NCI-H345 treated with DMSO at 0.1 percent for 48 hours (cell line): ENCODE measurements around the gene SHISA2.

Experiments
- DNase-seq: peaks from one replicate; lab custom pipeline; 2025; ENCODE audit not compliant: unreplicated experiment; lab: John Stamatoyannopoulos, UW

The SHISA2 gene

DNA sequence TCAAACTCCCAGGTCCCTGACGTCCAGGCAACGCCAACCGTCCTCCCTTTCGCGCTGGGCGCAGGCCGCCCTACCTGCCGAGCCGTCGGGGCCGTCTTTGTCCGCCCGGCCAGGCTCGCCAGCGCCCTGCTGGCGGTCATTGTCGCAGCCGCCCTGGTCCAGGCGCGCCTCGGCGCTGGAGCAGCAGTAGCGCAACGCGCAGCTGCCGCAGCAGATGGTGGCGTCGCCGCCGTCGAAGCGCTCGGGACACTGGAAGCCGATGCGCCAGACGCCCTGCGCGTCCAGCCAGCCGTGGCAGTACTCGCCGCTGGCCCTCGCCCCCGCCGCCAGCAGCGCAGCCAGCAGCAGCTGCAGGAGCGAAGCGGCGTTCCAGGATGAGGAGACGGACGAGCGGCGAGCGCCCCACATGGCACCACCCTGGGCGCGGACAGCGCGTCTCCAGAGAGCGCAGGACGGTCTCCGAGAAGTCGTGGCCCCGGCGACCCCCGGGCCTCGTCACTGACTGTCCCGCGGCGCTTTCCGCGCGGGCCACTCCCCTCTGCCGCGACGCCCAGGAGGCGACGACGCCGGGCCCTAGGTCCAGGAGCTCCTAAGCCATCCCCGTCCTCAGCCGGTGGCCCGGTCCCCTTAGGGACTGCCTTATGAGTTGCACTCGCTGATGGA is 1.1 kb downstream of the SHISA2 start:
- peak; percentile 5 for DNase-seq

GRCh38 chr13:26048741-26049140 is 3.1 kb downstream of the SHISA2 start:
- no peak for DNase-seq

DNA sequence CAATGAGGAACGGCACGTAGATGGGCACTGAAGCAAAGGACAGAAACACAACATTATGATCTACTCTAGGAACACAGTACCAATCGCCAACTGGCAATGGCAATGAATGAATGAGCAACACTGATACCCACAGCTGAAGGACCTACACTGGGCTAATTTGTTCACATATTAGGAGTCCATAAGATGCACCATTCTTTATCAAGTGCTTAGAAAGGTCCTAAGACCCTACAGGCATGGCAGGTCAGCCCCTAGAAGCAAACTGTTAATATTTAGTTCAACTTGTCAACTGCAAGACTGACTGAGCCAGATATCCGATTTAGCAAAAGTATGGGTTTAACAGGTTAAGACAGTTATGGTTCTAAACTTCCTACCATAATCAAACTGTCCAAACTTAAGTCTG is 4.8 kb downstream of the SHISA2 start:
- no peak for DNase-seq

GRCh38 chr13:26046639-26047038 is 5.2 kb downstream of the SHISA2 start:
- no peak for DNase-seq

GRCh38 chr13:26045142-26045541 is 6.7 kb downstream of the SHISA2 start:
- no peak for DNase-seq

DNA sequence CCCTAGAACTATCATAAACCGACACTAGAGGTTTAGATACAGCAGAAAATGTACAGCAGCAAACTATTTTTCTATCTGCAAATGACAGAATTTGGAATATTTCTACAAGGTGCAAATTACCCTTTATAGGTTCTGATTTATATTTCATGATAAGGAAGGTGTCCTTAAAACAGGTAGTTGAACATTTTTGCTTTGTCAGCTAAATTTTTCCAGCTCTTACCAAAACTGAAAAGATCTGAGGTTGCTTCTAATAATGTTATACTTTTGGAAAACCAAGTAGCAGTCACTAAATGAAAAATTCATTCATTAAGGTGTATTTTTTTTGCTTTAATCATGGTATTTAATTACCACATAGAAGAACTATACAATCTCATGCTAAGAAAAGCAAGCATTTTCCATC is 9.0 kb downstream of the SHISA2 start:
- no peak for DNase-seq

- no peak for DNase-seq
Measured at GRCh38 chr13:26041444-26041843, 10.4 kb downstream of the SHISA2 start.

DNA sequence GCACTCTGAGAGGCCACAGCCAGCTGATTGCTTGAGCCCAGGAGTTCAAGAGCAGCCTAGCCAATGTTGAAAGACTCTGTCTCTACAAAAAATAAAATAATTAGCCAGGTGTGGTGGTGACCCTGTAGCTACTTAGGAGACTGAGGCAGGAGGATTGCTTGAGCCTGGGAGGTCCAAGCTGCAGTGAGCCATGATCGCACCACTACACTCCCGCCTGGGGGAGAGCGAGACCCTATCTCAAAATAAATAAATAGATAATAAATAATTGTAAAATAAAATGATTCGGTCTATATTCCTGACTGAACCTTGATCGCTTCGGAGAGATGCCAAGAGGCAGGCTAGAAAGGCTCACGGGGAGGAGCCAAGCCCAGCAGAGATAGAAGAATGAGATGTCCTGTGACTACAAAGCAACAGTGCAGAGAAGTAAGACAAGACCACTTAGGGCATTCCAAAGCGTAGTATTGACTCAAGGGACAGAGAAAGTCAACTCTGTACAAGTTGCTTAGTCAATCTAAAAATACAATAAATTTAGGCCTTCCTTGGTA is 12.8 kb downstream of the SHISA2 start:
- DNase-seq = no peak

DNA sequence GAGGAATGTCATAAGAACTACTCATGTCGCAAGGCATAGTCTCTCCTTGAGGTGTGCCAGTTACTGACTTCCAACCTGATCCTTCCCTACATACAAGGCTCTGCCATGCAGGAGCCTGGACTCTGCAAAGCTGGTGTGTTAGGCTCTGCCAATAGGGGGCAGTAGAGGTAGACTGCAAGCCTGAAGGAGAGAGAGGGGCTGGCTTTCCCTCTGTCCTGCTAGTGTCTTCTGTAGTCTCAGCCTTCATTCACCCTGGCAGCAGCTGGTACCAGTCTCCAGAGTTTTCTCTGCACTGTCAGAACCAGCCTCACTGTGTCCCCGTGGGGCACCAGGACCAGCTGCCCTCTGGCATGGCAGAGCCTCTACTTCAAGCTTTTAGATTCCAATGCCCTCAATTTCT is 14.5 kb downstream of the SHISA2 start:
- DNase-seq = no peak

- no peak for DNase-seq
Measured at GRCh38 chr13:26036383-26036782, 15.4 kb downstream of the SHISA2 start.

DNA sequence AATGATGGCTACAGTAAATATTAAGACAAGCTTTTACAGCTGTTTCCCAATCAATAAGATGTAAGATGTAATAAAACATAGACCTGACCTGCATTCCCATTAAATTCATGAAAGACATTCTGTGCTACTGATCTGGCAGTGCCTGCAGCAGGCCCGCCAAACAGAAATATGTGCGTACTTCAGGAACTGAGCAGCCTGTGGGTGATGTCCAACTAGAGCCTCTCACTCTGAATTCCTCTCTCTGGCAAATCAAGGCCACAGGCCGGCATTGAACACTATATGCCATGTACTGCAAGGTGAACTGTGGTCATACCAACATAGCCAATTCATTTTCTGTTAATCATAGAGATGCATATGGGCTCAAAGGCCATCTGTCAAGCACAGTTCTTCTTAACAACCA is 17.8 kb downstream of the SHISA2 start:
- DNase-seq = no peak

DNA sequence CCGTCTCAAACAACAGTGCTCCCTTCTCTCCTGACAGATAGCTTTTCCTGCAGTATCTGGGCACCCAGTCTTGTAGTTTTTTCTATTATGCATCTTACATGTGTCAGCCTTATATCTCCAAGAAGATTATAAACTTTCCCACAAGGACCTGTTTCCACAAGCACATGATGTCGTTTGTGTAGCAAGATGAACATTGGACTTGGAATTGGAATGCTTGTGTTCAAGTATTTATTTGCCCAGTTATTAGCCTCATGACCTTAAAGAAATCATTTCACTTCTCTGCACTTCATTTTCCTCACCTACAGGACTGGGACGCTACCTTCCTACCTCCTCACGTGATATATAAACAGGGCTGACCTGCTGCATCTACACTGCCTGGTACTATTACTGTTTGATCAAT is 21.5 kb downstream of the SHISA2 start:
- no peak for DNase-seq

- no peak for DNase-seq
Measured at GRCh38 chr13:26029581-26030136, 22.2 kb downstream of the SHISA2 start.

GRCh38 chr13:26026211-26026610 is 25.6 kb downstream of the SHISA2 start:
- DNase-seq = no peak

DNA sequence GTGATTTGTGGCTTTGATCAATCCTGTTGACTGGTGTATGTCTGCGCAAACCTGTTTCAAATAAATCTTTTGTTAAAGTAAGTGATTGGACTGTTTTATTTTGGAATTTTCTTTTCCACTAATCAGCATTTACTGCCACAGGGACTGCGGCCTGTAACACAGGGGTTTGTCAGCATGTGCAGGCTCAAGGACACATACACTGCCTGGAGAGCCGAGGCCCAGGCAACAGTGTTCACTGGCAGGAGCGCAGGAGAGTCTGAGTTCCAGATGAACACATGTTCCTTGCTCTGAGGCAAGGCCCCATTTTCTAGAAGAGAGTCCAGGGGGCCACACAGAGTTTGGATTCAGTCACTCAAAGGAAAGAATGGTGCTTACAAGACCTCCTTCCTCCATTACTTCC is 26.0 kb downstream of the SHISA2 start:
- DNase-seq = no peak

GRCh38 chr13:26025196-26025595 is 26.6 kb downstream of the SHISA2 start:
- no peak for DNase-seq

- DNase-seq = no peak
Measured at GRCh38 chr13:26024558-26024957, 27.3 kb downstream of the SHISA2 start.

DNA sequence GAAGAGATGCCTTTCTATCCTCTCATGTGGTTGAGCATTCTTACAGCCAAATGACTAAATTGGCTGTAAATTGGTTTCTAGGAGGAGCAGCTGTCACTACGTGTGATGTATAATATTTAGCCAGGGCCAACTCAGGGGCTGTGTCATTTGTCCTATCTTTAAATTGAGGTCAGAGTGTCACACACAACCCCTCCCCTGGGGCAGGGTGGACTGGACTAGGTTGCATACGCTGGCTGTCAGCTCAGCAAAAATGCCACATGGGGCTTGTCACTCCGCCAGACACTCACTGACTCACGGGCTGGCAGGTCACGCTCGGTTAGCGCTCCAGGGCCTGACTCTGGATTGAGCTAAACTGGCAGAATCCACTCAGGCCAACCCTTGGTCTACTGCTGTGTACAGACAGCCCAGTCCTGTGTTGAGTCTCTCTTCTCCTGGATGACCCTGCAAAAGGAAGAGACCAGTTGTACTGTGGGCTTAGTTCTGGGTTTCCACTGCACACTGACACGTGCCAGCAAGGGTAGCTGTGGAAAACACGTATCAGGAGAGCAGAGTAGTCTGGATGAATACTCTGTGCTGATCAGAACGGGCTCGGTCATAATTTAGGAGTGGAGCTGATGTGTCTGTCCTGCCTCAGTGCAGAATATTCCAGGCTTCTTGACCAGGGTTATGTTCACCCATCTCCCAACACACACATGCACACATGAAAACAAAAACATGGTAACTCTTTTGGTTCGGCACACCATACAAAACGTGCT is 29.1 kb downstream of the SHISA2 start:
- DNase-seq = peak; percentile 29

DNA sequence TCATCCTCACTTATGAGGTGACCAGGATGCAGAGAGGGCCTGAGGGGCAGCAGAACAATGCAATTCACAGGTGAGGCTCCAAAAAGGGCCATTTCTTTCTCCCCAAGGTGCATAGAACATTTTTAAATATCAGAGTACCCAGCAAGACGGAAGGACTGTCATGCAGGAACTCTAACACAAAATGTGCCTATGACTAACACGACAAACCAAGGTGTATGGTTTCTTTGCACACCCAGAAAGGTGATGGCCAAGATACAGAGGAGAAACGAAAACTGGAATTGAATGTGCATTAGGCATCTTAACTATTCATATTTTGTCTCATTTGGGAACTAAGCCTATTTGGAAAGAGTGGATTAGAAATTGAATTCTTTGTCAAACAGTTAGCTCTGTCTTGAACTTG is 29.9 kb downstream of the SHISA2 start:
- DNase-seq = no peak

DNA sequence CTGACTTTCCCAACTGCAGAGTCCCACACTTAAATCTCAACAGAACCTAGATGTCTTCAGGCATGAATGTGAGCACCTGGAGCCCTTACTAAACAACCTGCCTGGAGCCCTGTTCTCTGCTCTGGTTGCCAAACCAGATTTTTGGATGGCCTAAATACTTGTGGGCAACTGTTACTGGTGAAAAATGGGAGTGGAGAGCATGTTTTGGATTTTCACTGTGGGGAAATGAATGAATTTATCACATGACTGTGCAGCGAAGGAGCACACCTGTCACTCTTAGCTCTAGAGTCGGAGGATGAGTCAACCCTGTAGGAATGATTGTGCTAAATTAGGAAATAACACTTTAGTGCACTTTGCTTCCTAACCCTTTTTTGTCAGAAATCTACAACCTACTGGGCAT is 30.3 kb downstream of the SHISA2 start:
- no peak for DNase-seq

GRCh38 chr13:26020891-26021290 is 30.9 kb downstream of the SHISA2 start:
- DNase-seq = no peak
